Activated CD4-positive, alpha-beta T cell treated with anti-CD3 and anti-CD28 coated beads for 48 hours (primary cell): ENCODE measurements around the gene LSMEM2.
A peak's percentile ranks its signal among the peaks of the same experiment; 100 is the strongest.
"Not testable (repeated sequence)": the region's sequence is repeated elsewhere in the genome, so short reads cannot be mapped to it uniquely, and the experiment has no call there.

Experiments
- DNase-seq: peaks from one replicate; pipeline ENCODE4 v3.0.0-alpha.2; 2020

LSMEM2 gene

DNA sequence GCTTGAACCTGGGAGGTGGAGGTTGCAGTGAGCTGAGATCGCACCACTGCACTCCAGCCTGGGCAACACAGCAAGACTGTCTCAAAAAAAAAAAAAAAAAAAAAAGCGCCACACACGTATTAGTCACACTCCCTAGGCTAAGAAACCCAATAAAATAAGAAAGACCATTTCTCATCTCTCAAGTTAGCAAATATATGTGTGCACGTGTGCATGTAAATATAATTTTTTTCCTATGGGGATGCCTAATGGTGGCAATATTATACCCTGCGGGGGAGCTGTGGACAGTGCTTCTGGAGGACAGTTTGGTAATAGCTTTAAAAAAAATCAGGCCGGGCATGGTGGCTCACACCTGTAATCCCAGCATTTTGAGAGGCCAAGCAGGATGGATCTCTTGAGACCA, 5.2 kb downstream of the LSMEM2 start:
- not testable (repeated sequence) for DNase-seq

DNA sequence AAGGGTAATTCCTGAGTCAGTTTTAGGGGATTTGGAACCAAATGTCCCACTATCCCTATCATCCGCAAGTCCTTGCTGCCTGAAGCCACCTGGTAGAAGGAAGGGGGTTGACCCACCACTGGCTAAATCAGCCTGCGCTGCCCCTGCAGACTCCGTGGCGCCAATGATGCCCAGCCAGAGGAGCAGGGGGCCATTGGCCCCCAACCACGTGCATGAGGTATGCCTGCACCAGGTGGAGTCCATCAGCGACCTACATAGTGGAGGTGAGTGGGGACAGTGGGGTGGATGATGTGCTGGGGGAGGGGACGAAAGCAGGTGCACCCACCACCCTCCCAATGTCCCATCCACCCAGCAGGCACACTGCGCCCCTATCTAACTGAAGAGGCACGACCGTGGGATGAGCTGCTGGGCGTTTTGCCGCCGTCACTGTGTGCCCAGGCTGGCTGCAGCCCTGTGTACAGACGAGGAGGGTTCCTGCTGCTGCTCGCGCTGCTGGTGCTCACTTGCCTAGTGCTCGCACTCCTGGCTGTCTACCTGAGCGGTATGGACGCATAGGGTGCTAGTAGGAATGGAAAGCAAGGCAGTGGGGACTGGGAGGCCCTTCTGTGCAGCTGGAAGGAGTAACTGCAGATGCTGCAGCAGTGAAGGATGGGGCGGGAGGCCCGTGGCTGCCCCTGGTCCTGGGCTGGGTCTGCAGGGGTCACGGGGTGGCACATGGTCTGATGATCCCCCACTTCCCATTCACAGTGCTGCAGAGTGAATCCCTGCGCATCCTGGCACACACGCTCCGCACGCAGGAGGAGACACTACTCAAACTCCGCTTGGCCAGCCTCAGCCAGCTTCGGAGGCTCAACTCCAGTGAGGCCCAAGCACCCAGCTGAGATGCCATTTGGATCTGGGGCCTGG, 7.7 kb downstream of the LSMEM2 start:
- no peak for DNase-seq

DNA sequence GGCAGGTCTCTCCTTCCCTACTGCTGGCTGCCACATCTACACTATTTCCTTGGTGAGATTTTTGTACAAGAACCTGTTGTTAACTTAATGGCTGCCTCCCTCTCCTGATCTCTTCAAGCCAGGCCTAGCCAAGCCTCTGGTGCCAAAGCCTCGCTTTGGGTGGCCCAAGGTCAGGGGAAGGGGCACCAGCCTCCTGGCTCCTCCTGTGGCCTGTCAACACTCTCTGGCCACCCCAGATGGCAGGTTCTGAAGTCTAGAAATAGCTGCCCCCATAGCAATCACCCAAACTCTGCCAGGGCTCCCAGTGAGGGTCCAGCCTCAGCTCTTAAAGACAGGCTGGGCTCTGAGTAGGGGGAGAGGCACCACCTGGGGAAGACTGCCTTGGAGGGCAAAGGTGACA, 8.4 kb downstream of the LSMEM2 start:
- no peak for DNase-seq

DNA sequence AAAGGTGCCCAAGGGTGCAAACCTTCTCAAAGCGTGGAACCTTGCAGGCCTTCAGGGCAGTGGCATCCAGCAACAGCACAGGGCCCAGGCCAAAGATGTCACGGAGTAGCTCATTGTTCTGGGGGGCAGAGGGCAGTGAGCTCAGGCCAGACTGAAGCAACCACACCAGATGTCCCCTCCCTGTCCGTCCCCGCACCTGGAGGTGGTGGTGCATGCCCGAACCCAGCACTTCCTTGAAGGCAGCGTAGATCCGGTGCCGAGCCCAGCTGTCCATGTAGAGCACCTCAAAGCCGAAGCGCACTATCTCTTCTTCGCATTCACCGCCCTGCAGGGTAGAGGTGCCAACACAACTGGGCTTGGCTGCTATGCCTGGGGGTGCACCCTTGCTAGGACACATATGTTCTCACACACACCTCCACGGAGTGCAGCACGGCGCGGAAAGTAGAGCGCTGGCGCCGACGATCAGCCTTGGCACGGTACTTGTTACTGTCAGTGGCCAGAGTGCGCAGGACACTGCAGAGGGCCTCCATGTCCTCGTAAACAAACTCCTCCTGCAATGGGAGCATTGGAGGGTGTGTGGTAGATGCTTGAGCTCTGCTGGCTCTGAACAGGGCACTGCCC, 9.6 kb downstream of the LSMEM2 start:
- no peak for DNase-seq

DNA sequence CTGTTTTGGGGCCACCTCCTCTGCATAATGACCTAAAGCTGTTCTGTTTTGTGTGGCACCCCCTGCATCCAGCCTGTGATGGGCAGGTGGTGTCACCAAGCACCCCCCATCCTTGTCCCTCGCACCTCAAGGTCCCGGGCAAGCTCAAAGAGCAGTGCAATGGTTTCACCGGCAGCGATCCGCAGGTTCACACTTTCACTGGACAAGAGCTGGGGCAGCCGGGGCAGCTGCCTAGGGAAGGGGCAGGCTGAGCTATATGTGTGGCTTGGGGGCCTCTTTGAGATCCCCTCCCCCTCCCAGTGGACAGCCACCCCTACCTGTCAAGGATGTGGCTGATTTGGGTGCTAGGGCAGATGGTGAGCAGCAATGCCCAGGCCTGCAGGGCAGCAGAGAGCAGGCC, 10.2 kb downstream of the LSMEM2 start:
- no peak for DNase-seq

DNA sequence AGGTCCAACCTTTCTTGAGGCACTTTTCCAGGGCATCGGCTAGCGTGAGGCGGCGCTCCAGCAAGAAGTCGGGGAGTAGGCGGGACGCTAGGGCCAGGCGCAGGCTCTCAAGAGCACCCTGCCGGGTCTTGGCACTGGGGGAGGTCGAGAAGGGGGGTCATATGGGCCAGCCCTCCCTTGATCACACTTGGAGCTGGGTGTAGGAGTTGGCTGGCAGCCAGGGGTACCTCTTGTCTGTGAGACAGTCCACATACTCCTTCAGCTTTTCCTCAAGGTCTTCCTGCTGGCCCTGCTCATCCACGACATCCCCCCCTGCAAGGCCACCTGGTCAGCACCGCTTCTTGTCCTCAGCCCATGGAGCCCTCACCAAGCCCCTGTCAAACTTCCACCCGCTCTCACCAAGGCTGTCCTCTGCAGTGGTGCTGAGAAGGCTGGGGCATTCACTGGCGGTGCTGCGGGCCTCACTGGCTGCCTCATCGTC, 11.3 kb downstream of the LSMEM2 start:
- DNase-seq, result no peak

DNA sequence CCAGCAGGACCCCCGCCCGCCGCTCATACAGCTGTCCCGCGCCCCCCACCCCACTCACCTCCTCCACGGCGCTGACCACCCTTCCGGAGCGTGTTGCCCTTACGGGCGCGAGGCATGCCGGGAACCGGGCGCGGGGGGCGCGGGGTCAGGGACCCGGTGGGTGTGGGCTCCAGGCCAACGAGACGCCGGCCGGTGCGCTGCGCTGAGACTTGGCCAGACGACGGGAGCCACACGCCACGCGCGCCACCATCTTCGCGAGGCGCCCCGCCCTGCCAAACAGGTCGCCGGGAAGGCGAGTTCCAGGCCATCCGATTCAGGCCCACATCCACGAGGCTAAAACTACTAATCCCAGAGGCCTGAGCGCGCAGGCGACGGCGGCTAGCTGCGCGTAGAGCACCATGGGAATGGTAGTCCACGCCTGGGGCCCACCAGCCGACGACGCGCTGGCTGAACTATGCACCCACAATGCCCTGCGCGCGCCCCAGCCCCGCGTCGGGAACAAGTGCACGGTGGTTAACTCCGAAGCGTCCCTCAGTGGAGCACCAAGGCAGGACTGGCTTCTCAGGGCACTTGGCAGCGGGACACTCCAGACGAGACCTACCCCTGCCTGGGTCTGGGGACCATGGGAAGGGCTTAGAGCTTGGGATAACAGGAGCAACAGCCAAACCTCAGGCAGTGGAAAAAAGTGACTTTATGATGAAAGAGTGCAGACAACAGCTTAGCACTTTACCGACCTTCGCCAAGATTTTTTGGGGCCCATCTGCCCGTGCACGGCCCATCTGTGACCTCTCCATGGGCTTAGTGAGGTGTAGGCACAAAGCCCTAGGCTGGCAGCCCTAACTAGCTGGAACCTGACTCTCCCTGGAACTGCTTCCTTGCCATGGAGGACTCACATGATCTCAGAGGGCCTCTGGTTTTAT, 13.5 kb downstream of the LSMEM2 start, which contains the start of gene IFRD2:
TSS of gene IFRD2 (minus strand) at position 271 of the 920 bp plus-strand sequence. CDS start at position 116, 155 bp downstream.
- DNase-seq, result peak; percentile 97

DNA sequence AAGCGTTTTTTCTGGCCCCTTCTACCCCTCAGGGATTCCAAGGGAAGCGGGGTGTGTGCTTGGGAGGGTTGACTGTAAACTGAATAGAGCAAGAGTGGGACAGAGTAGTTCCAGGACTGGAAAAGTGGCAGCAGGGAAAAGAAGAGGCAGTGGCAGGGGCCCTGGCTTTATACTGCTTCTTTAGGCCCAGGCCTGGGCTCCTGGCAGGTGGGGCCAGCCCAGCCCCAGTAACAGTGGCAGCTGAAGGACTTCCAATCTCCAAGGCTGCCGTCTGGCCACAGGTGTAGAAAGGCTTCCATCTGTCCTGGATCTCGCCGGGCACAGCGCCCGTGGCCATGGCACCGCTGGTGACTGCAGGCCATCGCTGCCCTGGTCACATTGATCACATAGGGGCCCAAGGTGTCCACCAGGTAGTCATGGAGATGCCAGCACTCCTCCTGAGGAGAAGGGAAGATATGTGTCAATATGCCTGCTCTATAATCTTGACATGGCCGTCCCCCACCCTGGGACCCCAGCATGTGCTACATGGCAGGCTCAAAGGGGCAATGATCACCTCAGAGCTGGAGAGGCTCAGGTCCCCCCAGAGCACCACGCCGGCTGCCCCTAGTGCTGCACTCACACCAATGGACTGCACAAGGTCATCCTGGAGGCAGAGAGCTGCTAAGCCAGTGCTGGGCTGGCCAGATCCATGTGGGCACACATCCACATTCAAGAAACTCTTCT, 14.4 kb downstream of the LSMEM2 start:
- DNase-seq, result no peak

DNA sequence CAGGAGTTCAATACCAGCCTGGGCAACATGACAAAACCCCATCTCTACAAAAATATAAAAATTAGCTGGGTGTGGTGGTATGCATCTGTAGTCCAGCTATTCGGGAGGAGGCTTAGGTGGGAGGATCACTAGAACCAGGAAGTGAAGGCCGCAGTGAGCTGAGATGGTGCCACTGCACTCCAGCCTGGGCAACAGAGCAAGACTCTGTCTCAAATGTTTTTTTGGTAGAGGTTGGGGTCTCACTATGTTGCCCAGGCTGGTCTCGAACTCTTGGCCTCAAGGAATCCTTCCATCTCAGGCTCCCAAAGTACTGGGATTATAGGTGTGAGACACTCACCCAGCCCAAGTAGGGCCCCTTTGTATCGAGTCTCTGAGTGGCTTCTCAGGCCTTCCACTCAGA, 15.2 kb downstream of the LSMEM2 start:
- DNase-seq, result no peak

DNA sequence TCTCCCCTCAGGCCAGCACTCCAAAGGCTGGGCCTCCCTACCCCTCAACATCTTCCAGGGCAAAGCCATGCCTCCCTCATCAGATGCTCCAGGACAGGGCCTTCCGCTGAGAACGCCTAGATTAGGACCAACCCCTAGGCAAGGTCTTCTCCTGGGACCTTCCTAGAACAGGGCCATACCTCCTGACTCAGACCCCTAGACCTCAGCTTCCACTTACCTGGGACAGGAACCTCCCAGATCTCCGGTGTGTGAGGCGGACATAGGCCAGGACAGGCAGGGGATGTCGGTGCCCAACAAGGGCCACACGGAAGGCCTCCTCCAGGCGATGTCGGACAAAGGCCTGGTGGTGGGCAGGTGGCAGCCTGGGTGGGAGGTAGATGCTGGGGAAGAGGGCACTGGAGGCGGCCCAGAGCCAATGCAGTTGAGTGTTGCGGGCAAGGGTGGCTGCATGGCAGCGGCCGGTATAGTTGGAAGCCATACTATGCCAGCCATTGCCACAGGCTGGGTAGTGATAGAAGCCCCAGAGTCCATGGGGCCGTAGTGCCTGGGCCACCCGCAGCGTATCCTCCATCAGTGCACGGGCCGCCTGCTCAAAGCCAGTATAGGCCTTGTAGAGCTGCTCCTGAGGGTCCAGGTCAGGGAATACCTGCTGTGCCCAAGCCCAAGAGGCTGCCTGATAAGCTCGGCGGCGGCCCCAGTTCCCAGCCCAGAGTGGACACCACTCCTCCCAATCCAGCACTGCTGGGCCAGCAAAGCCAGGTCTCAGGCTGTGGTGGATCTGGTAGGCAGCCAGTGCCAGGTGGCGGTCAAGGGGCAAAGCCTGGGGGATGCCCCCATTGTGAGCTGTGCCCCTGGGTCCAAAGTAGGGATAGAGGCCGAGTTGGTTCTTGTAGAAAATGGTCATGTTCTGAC, 15.9 kb downstream of the LSMEM2 start:
- DNase-seq, result no peak

DNA sequence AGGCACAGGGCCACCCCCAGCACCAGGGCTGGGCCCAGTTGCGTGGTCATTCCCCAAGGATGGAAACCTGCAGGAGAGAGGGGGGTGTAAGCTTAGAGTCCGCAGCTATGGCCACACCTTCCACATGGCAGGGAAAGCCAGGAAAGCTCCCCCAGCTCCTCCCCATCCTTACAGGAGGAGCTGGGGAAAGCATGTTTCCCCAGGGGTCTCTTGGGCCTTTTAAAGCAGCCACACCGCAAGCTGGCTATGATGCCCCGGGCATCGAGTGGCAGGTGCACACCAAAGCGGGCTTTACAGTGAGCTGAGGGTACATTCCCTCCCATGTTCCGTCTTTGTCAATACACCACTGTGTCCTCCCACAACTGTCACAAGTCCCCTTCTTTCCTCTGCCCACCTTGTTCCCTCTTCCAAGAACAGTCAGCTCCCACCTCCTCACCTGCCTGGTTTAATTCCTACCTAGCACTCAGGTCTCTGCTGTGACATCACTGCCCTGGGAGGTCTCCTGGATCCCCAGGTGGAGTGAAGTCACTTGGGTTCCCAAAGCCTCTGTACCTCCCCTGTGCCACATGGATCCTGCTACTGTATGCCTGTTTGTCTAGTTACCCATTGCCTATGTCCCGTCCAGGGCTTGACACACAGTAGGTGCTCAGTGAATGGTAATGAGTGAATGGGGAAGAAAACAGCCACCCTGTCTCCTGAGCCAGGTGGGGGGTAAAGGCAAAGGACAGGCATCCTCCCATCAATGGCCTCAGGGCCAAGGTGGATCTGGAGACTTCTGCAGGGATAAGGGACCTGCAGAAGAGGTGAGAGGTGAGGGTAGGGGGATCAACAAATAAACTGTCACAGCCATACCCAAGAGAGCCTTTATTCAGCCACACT, 16.9 kb downstream of the LSMEM2 start:
- DNase-seq, result no peak

DNA sequence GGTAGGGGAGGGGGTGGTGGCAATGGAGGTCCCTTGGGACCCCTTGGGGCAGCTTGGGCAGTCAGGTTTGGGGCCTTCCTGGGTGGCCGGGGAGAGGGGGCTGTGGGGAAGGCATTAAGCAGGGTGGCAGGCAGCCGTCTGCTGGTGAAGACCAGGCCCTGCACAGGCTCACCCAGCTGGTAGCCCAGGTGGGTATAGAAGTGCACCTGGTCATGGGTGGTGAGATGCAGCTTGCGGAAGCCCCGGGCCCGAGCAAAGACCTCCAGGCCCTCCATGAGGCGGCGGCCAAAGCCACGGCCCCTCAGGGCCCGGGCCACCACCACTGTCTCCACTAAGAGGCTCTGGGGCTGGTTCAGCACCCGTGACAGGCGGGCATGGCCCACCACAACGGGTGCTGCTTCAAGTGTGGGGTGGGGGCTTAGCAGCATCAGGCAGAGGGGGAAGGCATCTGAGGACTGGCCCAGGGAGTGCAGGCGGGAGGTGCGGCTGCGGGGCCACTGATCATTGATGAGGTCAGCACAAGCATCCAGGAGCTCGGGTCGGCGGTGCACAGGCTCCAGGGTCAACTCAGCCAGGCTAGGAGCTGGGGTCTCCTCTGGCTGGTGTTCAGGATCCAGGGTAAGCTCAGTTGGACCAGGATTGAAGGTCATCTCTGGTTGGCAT, 18.0 kb downstream of the LSMEM2 start:
- DNase-seq, result no peak

DNA sequence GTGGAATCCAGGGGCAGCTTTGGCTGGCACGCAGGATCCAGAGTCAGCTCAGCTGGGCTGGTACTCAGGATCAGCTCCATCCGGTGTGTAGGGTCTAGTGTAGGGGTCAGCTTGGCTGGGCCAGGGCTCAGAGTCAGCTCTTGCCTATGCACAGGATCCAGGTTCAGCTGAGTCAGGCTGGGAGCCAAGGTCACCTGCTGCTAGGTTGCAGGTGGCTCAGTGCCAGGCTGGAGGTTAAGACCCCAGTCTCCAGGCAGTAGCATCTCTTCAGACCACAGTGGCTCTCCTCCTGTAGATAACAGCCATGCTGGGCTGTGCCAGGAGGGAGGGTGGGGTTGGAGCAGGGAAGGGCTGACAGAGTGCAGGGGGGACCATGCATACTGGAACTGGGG, 18.5 kb downstream of the LSMEM2 start:
- no peak for DNase-seq

DNA sequence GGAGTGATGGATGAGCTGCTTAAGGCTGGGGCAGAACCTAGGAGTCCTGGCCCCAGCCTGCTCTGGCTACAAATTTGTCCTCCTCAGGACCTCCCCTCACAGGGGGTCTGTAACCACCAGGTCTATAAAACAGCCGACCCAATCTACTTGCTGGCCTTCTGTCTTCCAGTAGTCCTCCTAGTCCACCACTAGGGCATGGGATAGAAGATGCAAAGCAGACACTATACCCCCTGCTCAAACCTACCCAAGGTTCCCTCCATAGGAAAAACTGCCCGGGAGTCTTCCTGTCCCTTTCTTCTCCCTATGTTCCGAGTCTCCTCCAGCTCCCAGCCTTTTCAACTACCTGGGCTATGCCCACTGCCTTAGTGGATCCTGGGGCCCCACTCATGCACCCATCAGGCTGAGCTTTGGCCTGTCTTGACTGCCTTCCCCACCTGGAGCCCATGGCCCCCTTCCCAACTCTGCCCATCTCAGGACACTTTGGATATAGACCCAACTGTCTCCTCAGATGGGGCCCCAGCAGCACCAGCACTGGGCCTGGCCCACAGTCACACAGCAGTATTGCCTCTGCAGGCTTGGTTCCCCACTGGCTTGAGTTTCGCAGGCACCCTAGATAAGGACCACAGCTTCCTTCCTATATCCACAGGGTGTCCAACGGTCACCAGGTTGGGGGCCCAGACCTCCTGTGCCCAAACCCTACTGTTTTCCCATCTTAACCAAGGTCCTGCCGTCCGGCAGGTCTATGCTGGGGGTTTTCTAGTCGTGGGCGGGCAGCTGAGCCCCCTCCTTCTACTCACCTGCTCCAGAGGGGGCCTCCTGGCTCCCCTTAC, 19.2 kb downstream of the LSMEM2 start:
- DNase-seq, result no peak

DNA sequence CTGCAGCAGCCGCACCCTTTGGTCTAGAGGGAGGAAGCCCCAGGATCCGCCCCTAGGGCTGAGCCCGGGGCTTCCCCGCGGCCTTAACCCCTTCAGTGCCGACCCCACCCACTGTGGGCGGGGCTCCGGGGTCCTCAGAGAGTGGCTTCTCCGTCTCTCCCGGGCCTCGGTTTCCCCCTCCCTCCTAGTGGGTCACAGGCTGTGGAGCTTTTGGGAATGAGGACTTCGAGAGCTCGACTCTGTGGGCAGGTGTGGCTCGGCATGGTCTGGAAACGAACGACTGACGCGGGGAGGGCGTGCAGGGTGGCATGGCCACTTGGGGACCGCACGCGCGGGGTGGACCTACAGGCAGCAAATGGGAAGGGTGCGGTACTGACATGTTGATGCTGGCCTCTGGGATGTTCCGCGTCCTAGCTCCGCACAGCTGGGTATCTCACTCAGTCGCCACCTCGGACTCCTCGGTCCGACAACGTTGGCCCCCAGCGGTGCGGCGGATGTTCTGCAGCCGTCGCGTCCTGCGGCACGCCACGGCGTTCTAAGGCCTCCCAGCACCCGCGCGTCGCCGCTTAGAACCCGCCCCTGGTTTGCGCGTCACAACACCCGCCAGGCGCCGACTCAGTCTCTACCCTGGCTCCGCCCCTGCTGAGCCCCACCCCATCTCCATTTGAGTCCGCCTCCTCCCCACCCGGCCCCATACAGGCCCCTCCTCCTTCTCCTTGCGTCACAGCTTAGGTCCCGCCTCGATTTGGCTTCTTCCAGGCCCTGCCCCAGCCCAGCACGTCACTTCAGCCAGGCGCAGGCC, 20.1 kb downstream of the LSMEM2 start, which contains the start of the genes HYAL3 and NAA80:
TSS of gene HYAL3 (minus strand) at position 570 of the 802 bp plus-strand sequence. CDS start 3,803 bp downstream, outside the sequence.
TSS of gene NAA80 (minus strand) at position 570 of the 802 bp plus-strand sequence. CDS start 1,942 bp downstream, outside the sequence.
- peak; percentile 100 for DNase-seq

DNA sequence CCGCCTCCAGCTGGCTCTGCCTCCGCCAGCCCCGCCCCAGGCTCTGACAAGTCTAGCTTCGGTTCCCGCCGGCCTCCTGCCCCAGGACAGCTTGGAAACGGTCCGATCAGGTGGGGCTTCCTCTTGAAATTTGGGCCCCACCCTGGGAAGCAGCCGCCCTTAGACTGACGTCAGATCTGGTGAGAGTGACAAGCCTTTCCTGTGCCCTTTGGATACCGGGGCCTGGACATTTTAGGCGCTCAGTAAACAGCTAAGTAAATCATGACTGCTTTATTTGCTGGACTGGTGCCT, 20.7 kb downstream of the LSMEM2 start:
- no peak for DNase-seq

DNA sequence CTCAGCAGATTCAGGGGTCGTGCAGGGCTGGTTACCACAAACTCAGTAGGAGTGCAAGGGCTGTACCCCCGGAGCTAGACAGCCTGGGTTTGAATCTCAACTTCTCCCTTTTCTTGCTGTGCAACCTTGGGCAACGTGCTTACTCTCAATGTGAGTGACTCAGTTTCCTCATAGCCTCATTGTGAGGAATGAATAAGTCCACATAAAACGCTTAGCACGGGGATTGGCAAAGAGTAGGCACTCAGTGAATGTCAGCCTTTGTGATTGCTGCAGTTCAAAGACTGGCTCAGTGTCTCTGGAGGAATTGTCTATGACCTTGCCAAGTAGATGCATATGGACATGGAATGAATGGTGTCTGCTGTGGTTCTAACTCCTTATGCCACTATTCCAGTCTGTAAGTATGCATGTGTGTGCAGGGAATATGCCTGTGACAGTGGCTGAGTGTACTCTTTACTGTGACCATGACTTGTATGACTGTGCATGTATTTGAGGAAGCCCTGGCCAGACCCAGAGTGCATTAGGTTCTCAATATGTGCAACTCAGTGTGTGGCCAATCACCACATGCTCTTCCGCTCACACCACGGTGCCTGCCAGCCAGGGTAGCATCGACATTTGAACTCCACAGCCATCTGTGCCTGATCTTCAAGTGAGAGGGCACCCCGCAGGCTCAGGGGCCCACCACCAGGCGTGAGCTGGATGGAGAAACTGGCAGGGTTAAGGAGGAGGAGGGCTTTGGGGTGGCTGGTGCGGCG, 21.2 kb downstream of the LSMEM2 start:
- no peak for DNase-seq
